ENCODE data around the gene ENPP3. TPM values are rescaled to one million over a fixed set of nuclear protein-coding genes. Genes with fewer than 3 reads are reported as not detected.
A peak's percentile ranks its signal among the peaks of the same experiment; 100 is the strongest.

ENPP3 gene
- total and polyA plus RNA-seq, 10 of the 15 experiments (the other 5 are each of a cell fraction or from before 2014, with no cell fraction given) = 0.01 TPM; not detected in 9

GRCh38 chr6:131685266-131685780 is 48.2 kb downstream of the ENPP3 start (continued):
- no peak for TF ChIP-seq SRF (IDR thresholded peaks at IDR 0.05; ENCODE audit: low read depth in 2 of 2, low read length in 2 of 2)
- no peak for TF ChIP-seq TARDBP (IDR thresholded peaks at IDR 0.05; ENCODE audit: borderline replicate concordance)
- no peak for TF ChIP-seq NBN (IDR thresholded peaks at IDR 0.05)
- TF ChIP-seq MYC (IDR thresholded peaks at IDR 0.05; ENCODE audit: insufficient read depth, insufficient read length, insufficient replicate concordance, low read length, severe bottlenecking) = no peak
- peak; percentile 84 for TF ChIP-seq CBFB (IDR thresholded peaks at IDR 0.05; ENCODE audit: low read depth)
- peak in 1 of 2 experiments; percentile 57; a peak in 3 of 4 replicates for TF ChIP-seq EP300 (IDR thresholded peaks at IDR 0.05; ENCODE audit: borderline replicate concordance in 1 of 2, control insufficient read depth in 1 of 2, low read depth in 2 of 2, low read length in 2 of 2)
- TF ChIP-seq ZSCAN29 (IDR thresholded peaks at IDR 0.05) = no peak
- peak; percentile 92 for TF ChIP-seq TBL1XR1 (IDR thresholded peaks at IDR 0.05; ENCODE audit: low read depth, low read length)
- TF ChIP-seq RB1 (IDR thresholded peaks at IDR 0.05; ENCODE audit: borderline replicate concordance) = no peak
- TF ChIP-seq EED (IDR thresholded peaks at IDR 0.05; ENCODE audit: low read depth) = 0 out of 2 replicates have a peak, but pooled peaks have one; percentile 38
- TF ChIP-seq NFYB (IDR thresholded peaks at IDR 0.05; ENCODE audit: insufficient read depth, low read depth, low read length) = no peak
- TF ChIP-seq PBX3 (IDR thresholded peaks at IDR 0.05; ENCODE audit: insufficient replicate concordance, low read depth, low read length) = no peak
- TF ChIP-seq MAX (IDR thresholded peaks at IDR 0.05; ENCODE audit: low read depth, low read length) = no peak
- TF ChIP-seq DPF2 (IDR thresholded peaks at IDR 0.05) = peak; percentile 53
- TF ChIP-seq ZNF274 (IDR thresholded peaks at IDR 0.05; ENCODE audit: insufficient read depth, insufficient read length) = no peak
- no peak for TF ChIP-seq SP1 (IDR thresholded peaks at IDR 0.05; ENCODE audit: low read depth, low read length)
- no peak for TF ChIP-seq CEBPZ (IDR thresholded peaks at IDR 0.05; ENCODE audit: low read depth, low read length)
- TF ChIP-seq WRNIP1 (IDR thresholded peaks at IDR 0.05; ENCODE audit: borderline replicate concordance, low read depth, low read length) = no peak
- no peak for TF ChIP-seq CHD2 (IDR thresholded peaks at IDR 0.05; ENCODE audit: borderline replicate concordance, low read depth, low read length)
- no peak for TF ChIP-seq HDAC6 (IDR thresholded peaks at IDR 0.05; ENCODE audit: unreplicated experiment)
- TF ChIP-seq KLF5 (IDR thresholded peaks at IDR 0.05; ENCODE audit: partially characterized antibody) = no peak
- TF ChIP-seq CEBPB (IDR thresholded peaks at IDR 0.05; ENCODE audit: borderline replicate concordance in 1 of 2, low read depth in 2 of 2, low read length in 2 of 2) = peak in 1 of 2 experiments; percentile 71; a peak in 1 of 4 replicates
- TF ChIP-seq FOXM1 (IDR thresholded peaks at IDR 0.05; ENCODE audit: low read depth, low read length) = peak; percentile 95
- TF ChIP-seq FOS (IDR thresholded peaks at IDR 0.05; ENCODE audit: borderline replicate concordance, extremely low read depth, insufficient read length) = no peak
- no peak for TF ChIP-seq RELA (IDR thresholded peaks at IDR 0.05; ENCODE audit: borderline replicate concordance, partially characterized antibody)
- no peak for TF ChIP-seq IRF5 (IDR thresholded peaks at IDR 0.05; ENCODE audit: borderline replicate concordance)

All from GM12878 (cell line).